Tibial nerve (tissue), 4 donors: ENCODE results near the gene TMX3. TPM values are rescaled to one million over a fixed set of nuclear protein-coding genes. Genes with fewer than 3 reads are reported as not detected.

Experiments
- DNase-seq, 2 donors: peaks; one replicate each; pipeline ENCODE4 v3.0.0-alpha.2; 2019; ENCODE audit warnings: low spot score in 2 of 2
- H3K27ac ChIP-seq, 4 donors: fragments of 200-600 bp; sonication (generic) in 3 of 4; one replicate each; pipeline ENCODE4 v1.5.1; 2017 to 2019; ENCODE audit warnings: mild to moderate bottlenecking in 1 of 4
- H3K27me3 ChIP-seq, 2 donors: fragments of 200-600 bp; sonication (generic) in 1 of 2; one replicate each; pipeline versions ENCODE4 v1.5.1 to v1.6.0; 2017 to 2019
- H3K36me3 ChIP-seq, 3 donors: fragments of 200-600 bp; sonication (generic); one replicate each; pipeline ENCODE4 v1.5.1; 2018 to 2019
- H3K4me1 ChIP-seq, 4 donors: fragments of 200-600 bp; sonication (generic) in 3 of 4; one replicate each; pipeline ENCODE4 v1.5.1; 2017 to 2019
- H3K4me3 ChIP-seq, 4 donors: fragments of 200-600 bp; sonication (generic) in 3 of 4; one replicate each; pipeline ENCODE4 v1.5.1; 2017 to 2019; ENCODE audit warnings: mild to moderate bottlenecking in 1 of 4, moderate library complexity in 1 of 4
- H3K9me3 ChIP-seq, 4 donors: fragments of 200-600 bp; sonication (generic) in 3 of 4; one replicate each; pipeline ENCODE4 v1.5.1; 2017 to 2019
- CTCF ChIP-seq, 5 experiments: fragments of 200-600 bp in 3 of 5; fragments of 450-650 bp in 2 of 5; sonication (generic) in 3 of 5; IDR thresholded peaks; one replicate each; pipeline ENCODE4 v1.5.1; 2016 to 2019; ENCODE audit warnings: antibody characterized with exemption in 5 of 5, mild to moderate bottlenecking in 3 of 5, moderate library complexity in 2 of 5
- EP300 ChIP-seq, 2 donors: sonication (generic); formaldehyde crosslinking; IDR thresholded peaks; one replicate each; pipeline ENCODE4 v1.6.1; 2017; ENCODE audit warnings: antibody characterized with exemption in 2 of 2, mild to moderate bottlenecking in 1 of 2
- POLR2A ChIP-seq, 2 donors: fragments of 450-650 bp; IDR thresholded peaks; one replicate each; pipeline ENCODE4 v1.6.1; 2017; ENCODE audit warnings: antibody characterized with exemption in 2 of 2, mild to moderate bottlenecking in 2 of 2, moderate library complexity in 2 of 2
- WGBS, 2 donors: methylation state at CpG; one replicate each; pipeline ENCODE4 v1.1.5; 2018; 5-methylcytosine and 5-hydroxymethylcytosine counted together
- total RNA-seq, 4 donors: library from RNA; depleted of rRNA; stranded (reverse); fragments of >200 nt; gene quantifications; one replicate each; pipeline ENCODE4 v1.1.0, GENCODE V29; 2016

TMX3 gene
- total RNA-seq, 4 donors from 2014 or later = 30.2 to 69.0 (median 54.3) TPM

DNA sequence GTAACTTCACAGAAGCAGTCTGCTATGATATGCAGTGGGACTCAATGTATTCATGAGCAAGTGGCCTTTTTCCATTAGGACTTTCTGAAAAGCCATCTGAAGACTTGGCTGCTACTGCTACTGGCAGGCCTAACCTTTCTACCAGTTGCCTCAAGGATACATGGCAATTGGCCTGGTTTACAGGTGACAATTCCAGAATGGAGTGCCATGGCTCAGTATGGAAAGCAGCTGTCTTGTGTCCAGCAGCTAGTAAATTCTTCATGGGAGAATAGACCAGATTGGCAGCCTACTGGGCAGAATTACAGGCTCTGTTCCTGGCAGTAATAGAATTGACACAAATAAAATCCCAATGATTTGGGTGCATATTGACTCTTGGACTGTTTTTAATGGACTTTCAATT, 12.6 kb upstream of the TMX3 start:
- DNase-seq = no peak
- Histone ChIP-seq H3K4me1 (no peaks in the 10 kb centered on the region), H3K9me3 (no peaks in the 10 kb centered on the region), H3K4me3 (no peak overlapping the region), H3K27ac (no peak overlapping the region), H3K36me3 (no peaks in the 10 kb centered on the region), H3K27me3 (no peaks in the 10 kb centered on the region)
- TF ChIP-seq POLR2A (IDR thresholded peaks at IDR 0.05) = no peak
- TF ChIP-seq CTCF (IDR thresholded peaks at IDR 0.05) = no peak
- TF ChIP-seq EP300 (IDR thresholded peaks at IDR 0.05) = no peak

DNA sequence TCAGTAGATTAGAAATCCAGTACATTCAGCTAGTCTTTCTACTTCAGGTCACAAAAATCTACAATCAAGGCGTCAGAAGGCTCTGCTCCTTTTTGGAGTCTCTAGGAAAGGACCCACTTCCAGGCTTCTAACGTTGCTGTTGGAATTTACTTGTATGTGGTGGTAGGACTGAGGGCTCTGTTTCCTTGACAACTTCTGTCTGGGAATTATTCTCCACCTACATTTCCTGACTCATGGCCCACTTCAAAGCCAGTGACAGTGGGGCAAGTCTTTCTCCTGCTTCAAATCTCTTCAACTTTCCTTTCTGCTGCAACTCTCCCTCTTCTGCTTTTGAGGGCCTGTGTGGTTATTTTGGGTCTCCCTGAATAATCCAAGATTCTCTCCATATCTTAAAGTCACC, 10.4 kb upstream of the TMX3 start:
- peaks cover 0 to 5% (median 0%) of the 10 kb centered on the region in 3 donors for H3K36me3 ChIP-seq
- H3K4me3 ChIP-seq = no peak overlapping the region
- H3K4me1 ChIP-seq = no peaks in the 10 kb centered on the region
- no peak for DNase-seq
- TF ChIP-seq EP300 (IDR thresholded peaks at IDR 0.05) (no peak), POLR2A (IDR thresholded peaks at IDR 0.05) (no peak)
- H3K27ac ChIP-seq = no peak overlapping the region
- WGBS, 2 donors = 83 to 84% methylated on average over 2 of the region's 2 CpGs
- H3K9me3 ChIP-seq = no peaks in the 10 kb centered on the region
- H3K27me3 ChIP-seq = no peaks in the 10 kb centered on the region

DNA sequence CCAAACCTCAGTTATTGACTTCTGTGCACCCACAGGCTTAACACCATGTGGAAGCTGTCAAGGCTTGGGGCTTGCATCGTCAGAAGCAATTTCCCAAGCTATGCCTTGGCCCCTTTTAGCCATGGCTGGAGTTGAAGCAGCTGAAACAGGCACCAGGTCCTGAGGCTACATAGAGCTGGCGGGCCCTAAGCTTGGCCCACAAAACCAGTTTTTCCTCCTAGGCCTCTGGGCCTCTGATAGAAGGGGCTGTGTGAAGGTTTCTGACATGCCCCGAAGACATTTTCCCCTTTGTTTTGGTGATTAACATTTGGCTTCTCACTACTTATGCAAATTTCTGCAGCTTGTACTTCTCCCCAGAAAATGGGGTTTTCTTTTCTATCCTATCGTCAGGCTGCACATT, 9.1 kb upstream of the TMX3 start:
- no peak for DNase-seq
- H3K27ac ChIP-seq = no peak overlapping the region
- H3K4me1 ChIP-seq = no peaks in the 10 kb centered on the region
- H3K4me3 ChIP-seq = no peak overlapping the region
- no peaks in the 10 kb centered on the region for H3K27me3 ChIP-seq
- peaks cover 0 to 13% (median 0%) of the 10 kb centered on the region in 3 donors for H3K36me3 ChIP-seq
- TF ChIP-seq EP300 (IDR thresholded peaks at IDR 0.05) = no peak
- no peak for TF ChIP-seq CTCF (IDR thresholded peaks at IDR 0.05)
- TF ChIP-seq POLR2A (IDR thresholded peaks at IDR 0.05) = no peak
- 89 to 97% methylated on average over 4 of the region's 4 CpGs for WGBS, 2 donors
- no peaks in the 10 kb centered on the region for H3K9me3 ChIP-seq

- DNase-seq = no peak
- Histone ChIP-seq H3K36me3 (peaks cover 0 to 15% (median 0%) of the 10 kb centered on the region in 3 donors), H3K9me3 (no peaks in the 10 kb centered on the region), H3K27ac (no peak overlapping the region), H3K27me3 (no peaks in the 10 kb centered on the region), H3K4me3 (no peak overlapping the region), H3K4me1 (no peaks in the 10 kb centered on the region)
- WGBS, 2 donors = 93 to 100% methylated on average over 3 of the region's 3 CpGs
- TF ChIP-seq EP300 (IDR thresholded peaks at IDR 0.05) (no peak), POLR2A (IDR thresholded peaks at IDR 0.05) (no peak), CTCF (IDR thresholded peaks at IDR 0.05) (no peak)
Measured at GRCh38 chr18:68723539-68723938, 8.6 kb upstream of the TMX3 start.

- 84 to 88% methylated on average over 1 of the region's 1 CpG for WGBS, 2 donors
- Histone ChIP-seq H3K27me3 (no peaks in the 10 kb centered on the region), H3K36me3 (peaks cover 0 to 18% (median 0%) of the 10 kb centered on the region in 3 donors), H3K27ac (peak overlapping the region in 2 of 4 donors; percentile 18 to 52), H3K4me1 (no peaks in the 10 kb centered on the region), H3K9me3 (no peaks in the 10 kb centered on the region), H3K4me3 (no peak overlapping the region)
- TF ChIP-seq CTCF (IDR thresholded peaks at IDR 0.05) (no peak), POLR2A (IDR thresholded peaks at IDR 0.05) (no peak), EP300 (IDR thresholded peaks at IDR 0.05) (no peak)
- no peak for DNase-seq
Measured at GRCh38 chr18:68722821-68723220, 7.9 kb upstream of the TMX3 start.
